DND-41 (cell line): Measurements from ENCODE around the gene CR2.

ENCODE experiments used
- CTCF ChIP-seq: IDR thresholded peaks from 2 replicates; pipeline ENCODE4 v1.5.1; 2012; ENCODE audit warnings: borderline replicate concordance, low read length, moderate library complexity, mild to moderate bottlenecking; ENCODE audit not compliant: poor library complexity, severe bottlenecking; ENCODE audit errors: extremely low read depth
- EZH2 ChIP-seq: IDR thresholded peaks from 3 replicates; pipeline ENCODE4 v1.6.1; 2012; ENCODE audit warnings: borderline replicate concordance, low read depth, mild to moderate bottlenecking, moderate library complexity, low read length, inconsistent platforms; ENCODE audit not compliant: severe bottlenecking

DNA sequence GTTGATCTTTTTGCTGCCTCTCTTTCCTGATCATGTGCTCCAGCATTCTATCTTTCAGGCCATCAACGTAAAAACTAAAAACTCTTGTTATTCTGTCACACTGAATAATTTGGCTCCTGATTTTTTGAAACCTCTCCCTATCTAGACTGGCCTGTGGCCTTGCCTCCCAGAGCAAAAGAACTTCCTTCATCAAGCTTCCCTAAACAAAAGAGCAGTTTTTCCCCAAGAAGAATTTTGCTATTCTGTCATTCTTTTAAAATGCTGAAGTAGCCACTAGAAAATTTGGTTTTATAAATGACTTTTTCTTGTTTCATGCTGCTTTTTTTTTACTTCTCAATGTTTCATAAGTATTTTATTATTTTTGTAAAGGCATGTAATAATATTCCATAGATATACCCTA lies 37.1 kb upstream of the CR2 start:
- TF ChIP-seq CTCF (no peak), EZH2 (no peak)
